ENCODE data around the gene PI4KB. TPM values are rescaled to one million over a fixed set of nuclear protein-coding genes. Genes with fewer than 3 reads are reported as not detected.

Gene PI4KB
- total RNA-seq, 1 donor from 2014 or later, result 46.8 TPM

GRCh38 chr1:151251656-151252470 lies 75.4 kb downstream of the PI4KB start:
- intact Hi-C loops (cut with micrococcal nuclease), result loop anchor here (5.0 kb wide), 1 partner anchor 60 kb away; the partner anchor contains the start of gene VPS72
- ATAC-seq (peak; percentile 30), DNase-seq (peak; percentile 57)

- intact Hi-C loops (cut with micrococcal nuclease), result no loop called here
Measured at GRCh38 chr1:151246786-151247185, 80.4 kb downstream of the PI4KB start.

GRCh38 chr1:151243683-151244216 lies 83.5 kb downstream of the PI4KB start:
- intact Hi-C loops (cut with micrococcal nuclease), result no loop called here
- ATAC-seq (no peak), DNase-seq (no peak)

More at GRCh38 chr1:151246786-151247185, 80.4 kb downstream of the PI4KB start:
- ATAC-seq (no peak), DNase-seq (no peak)

- intact Hi-C loops (cut with micrococcal nuclease), result no loop called here
- ATAC-seq, result no peak
- no peak for DNase-seq
Measured at GRCh38 chr1:151242442-151242841, 84.8 kb downstream of the PI4KB start.

Other genes starting within 250 kb of the PI4KB start
- gene SEMA6C, start 180.8 kb downstream of the PI4KB start, total RNA-seq, result 55.1 TPM
- 1.4 TPM for gene TNFAIP8L2, start 170.8 kb downstream of the PI4KB start, total RNA-seq
- 13.0 TPM for gene LYSMD1, start 161.5 kb downstream of the PI4KB start, total RNA-seq
- gene SCNM1, start 161.3 kb downstream of the PI4KB start, total RNA-seq, result 19.1 TPM
- 0.62 TPM for gene TMOD4, start 151.4 kb downstream of the PI4KB start, total RNA-seq
- 40.5 TPM for gene VPS72, start 137.2 kb downstream of the PI4KB start, total RNA-seq
- gene PIP5K1A, start 128.9 kb downstream of the PI4KB start, total RNA-seq, result 41.2 TPM
- gene PSMD4, start 72.7 kb downstream of the PI4KB start, total RNA-seq, result 149 TPM
- 11.7 TPM for gene ZNF687, start 45.1 kb downstream of the PI4KB start, total RNA-seq
- gene RFX5, start 19.8 kb upstream of the PI4KB start, total RNA-seq, result 21.1 TPM
- 99.1 TPM for gene SELENBP1, start 45.3 kb upstream of the PI4KB start, total RNA-seq
- gene PSMB4, start 72.2 kb upstream of the PI4KB start, total RNA-seq, result 175 TPM
- 46.1 TPM for gene POGZ, start 132.1 kb upstream of the PI4KB start, total RNA-seq
- 0.92 TPM for gene CGN, start 184.0 kb upstream of the PI4KB start, total RNA-seq
- 3.1 TPM for gene TUFT1, start 212.9 kb upstream of the PI4KB start, total RNA-seq

All from left ventricle myocardium superior (tissue), 1 donor.